Measurements from ENCODE around the gene DHODH. TPM values are rescaled to one million over a fixed set of nuclear protein-coding genes. Genes with fewer than 3 reads are reported as not detected.

DHODH gene
- total and polyA plus RNA-seq, 2 donors from 2014 or later = 8.9 to 10.7 TPM

Other genes with a start within 250 kb of the DHODH start
- 111 TPM for gene AP1G1, start 199.9 kb upstream of the DHODH start, total RNA-seq
- gene AP1G1, start 199.9 kb upstream of the DHODH start, polyA plus RNA-seq (ENCODE audit: insufficient read depth, low read depth, low replicate concordance) = 28.0 TPM
- gene ATXN1L, start 162.8 kb upstream of the DHODH start, total RNA-seq = 37.5 TPM
- gene ATXN1L, start 162.8 kb upstream of the DHODH start, polyA plus RNA-seq (ENCODE audit: insufficient read depth, low read depth, low replicate concordance) = 7.4 TPM
- gene ZNF821, start 124.6 kb upstream of the DHODH start, total RNA-seq = 7.1 TPM
- 10.0 TPM for gene ZNF821, start 124.6 kb upstream of the DHODH start, polyA plus RNA-seq (ENCODE audit: insufficient read depth, low read depth, low replicate concordance)
- gene IST1, start 113.2 kb upstream of the DHODH start, total RNA-seq = 220 TPM
- gene IST1, start 113.2 kb upstream of the DHODH start, polyA plus RNA-seq (ENCODE audit: insufficient read depth, low read depth, low replicate concordance) = 138 TPM
- gene PKD1L3, start 8.3 kb upstream of the DHODH start, total RNA-seq = 0.31 TPM
- not detected for gene PKD1L3, start 8.3 kb upstream of the DHODH start, polyA plus RNA-seq (ENCODE audit: insufficient read depth, low read depth, low replicate concordance)
- 41.4 TPM for gene HP, start 45.8 kb downstream of the DHODH start, total RNA-seq
- gene HP, start 45.8 kb downstream of the DHODH start, polyA plus RNA-seq (ENCODE audit: insufficient read depth, low read depth, low replicate concordance) = 73.9 TPM
- gene HPR, start 54.5 kb downstream of the DHODH start, total RNA-seq = 0.79 TPM
- 6.3 TPM for gene HPR, start 54.5 kb downstream of the DHODH start, polyA plus RNA-seq (ENCODE audit: insufficient read depth, low read depth, low replicate concordance)
- 16.1 TPM for gene TXNL4B, start 84.9 kb downstream of the DHODH start, total RNA-seq
- 11.9 TPM for gene TXNL4B, start 84.9 kb downstream of the DHODH start, polyA plus RNA-seq (ENCODE audit: insufficient read depth, low read depth, low replicate concordance)
- 60.9 TPM for gene DHX38, start 85.1 kb downstream of the DHODH start, total RNA-seq
- 23.3 TPM for gene DHX38, start 85.1 kb downstream of the DHODH start, polyA plus RNA-seq (ENCODE audit: insufficient read depth, low read depth, low replicate concordance)
- 0.69 TPM for gene PMFBP1, start 163.4 kb downstream of the DHODH start, total RNA-seq
- 0.13 TPM for gene PMFBP1, start 163.4 kb downstream of the DHODH start, polyA plus RNA-seq (ENCODE audit: insufficient read depth, low read depth, low replicate concordance)

Measured in kidney (tissue), 2 donors.